Measurements from ENCODE around the gene CLIP4.

The CLIP4 gene

DNA sequence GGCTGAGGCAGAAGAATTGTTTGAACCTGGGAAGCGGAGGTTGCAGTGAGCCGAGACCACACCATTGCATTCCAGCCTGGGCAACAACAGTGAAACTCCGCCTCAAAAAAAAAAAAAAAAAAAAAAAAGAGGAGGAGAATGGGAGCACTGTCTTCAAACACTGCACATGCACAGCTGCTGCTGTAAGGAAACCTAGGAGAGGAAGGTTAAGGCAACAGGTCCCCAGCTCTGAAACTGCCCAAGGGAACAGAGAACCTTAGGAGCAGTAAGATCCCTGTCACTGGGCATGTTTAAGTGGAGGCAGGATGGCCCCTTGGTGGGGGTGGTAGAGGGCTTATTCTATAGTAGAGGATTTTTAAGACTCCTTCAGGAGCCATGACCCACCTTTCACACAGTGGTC lies 111.2 kb downstream of the CLIP4 start:
- no peak for DNase-seq
- peaks cover 10% of the 10 kb centered on the region for H4K20me1 ChIP-seq (ENCODE audit: insufficient read depth, low read length)
- H3K9me3 ChIP-seq (ENCODE audit: insufficient read depth, low read length, severe bottlenecking), result no peaks in the 10 kb centered on the region
- no peak overlapping the region for H3K4me3 ChIP-seq (ENCODE audit: low read depth in 1 of 2, low read length in 2 of 2)
- TF ChIP-seq, protein P1, sequence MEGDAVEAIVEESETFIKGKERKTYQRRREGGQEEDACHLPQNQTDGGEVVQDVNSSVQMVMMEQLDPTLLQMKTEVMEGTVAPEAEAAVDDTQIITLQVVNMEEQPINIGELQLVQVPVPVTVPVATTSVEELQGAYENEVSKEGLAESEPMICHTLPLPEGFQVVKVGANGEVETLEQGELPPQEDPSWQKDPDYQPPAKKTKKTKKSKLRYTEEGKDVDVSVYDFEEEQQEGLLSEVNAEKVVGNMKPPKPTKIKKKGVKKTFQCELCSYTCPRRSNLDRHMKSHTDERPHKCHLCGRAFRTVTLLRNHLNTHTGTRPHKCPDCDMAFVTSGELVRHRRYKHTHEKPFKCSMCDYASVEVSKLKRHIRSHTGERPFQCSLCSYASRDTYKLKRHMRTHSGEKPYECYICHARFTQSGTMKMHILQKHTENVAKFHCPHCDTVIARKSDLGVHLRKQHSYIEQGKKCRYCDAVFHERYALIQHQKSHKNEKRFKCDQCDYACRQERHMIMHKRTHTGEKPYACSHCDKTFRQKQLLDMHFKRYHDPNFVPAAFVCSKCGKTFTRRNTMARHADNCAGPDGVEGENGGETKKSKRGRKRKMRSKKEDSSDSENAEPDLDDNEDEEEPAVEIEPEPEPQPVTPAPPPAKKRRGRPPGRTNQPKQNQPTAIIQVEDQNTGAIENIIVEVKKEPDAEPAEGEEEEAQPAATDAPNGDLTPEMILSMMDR (IDR thresholded peaks at IDR 0.05; ENCODE audit: borderline replicate concordance, extremely low read depth, low read length, poor library complexity, severe bottlenecking), result no peak
- no peak for TF ChIP-seq EZH2 (IDR thresholded peaks at IDR 0.05; ENCODE audit: borderline replicate concordance, low read depth, low read length, severe bottlenecking)
- H3K9ac ChIP-seq (ENCODE audit: low read depth, low read length), result no peak overlapping the region
- no peaks in the 10 kb centered on the region for H3K4me1 ChIP-seq (ENCODE audit: insufficient read depth, low read length)
- H3K27me3 ChIP-seq (ENCODE audit: insufficient read depth, low read length, poor library complexity), result peaks cover 11% of the 10 kb centered on the region
- H3K4me2 ChIP-seq (ENCODE audit: insufficient read depth, low read length), result no peak overlapping the region
- no peak for ATAC-seq (ENCODE audit: insufficient read depth, low read depth)
- no peaks in the 10 kb centered on the region for H3K79me2 ChIP-seq (ENCODE audit: insufficient read depth, low read length)
- H3K36me3 ChIP-seq (ENCODE audit: insufficient read depth, low read length), result no peaks in the 10 kb centered on the region
- H2AFZ ChIP-seq (ENCODE audit: low read depth, low read length), result no peak overlapping the region
- H3K27ac ChIP-seq (ENCODE audit: low read length), result no peak overlapping the region

DNA sequence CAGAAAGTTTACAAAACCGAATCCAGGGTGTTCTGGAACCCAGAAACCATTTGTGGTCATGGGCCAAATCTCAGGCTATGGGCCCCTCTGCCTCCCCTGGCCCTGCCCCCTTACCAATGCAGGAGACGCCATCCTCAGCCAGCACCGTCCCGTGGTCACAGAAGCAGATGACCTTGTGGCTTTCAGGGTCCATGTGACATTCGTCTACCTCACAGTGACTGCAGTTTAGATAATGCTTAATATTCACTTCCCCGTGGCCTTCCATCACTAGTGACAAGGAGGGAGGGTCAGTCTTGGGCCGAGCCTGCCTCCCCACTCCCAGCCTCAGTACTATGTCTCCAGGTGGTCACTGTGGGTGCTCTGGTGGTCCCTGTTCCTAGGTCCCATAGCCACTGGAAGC lies 111.6 kb downstream of the CLIP4 start:
- Histone ChIP-seq H3K4me3 (ENCODE audit: low read depth in 1 of 2, low read length in 2 of 2) (no peak overlapping the region), H3K9ac (ENCODE audit: low read depth, low read length) (no peak overlapping the region), H2AFZ (ENCODE audit: low read depth, low read length) (no peak overlapping the region), H3K4me1 (ENCODE audit: insufficient read depth, low read length) (no peaks in the 10 kb centered on the region), H3K27ac (ENCODE audit: low read length) (no peak overlapping the region), H3K9me3 (ENCODE audit: insufficient read depth, low read length, severe bottlenecking) (no peaks in the 10 kb centered on the region), H3K79me2 (ENCODE audit: insufficient read depth, low read length) (no peaks in the 10 kb centered on the region), H3K4me2 (ENCODE audit: insufficient read depth, low read length) (no peak overlapping the region), H3K36me3 (ENCODE audit: insufficient read depth, low read length) (no peaks in the 10 kb centered on the region), H4K20me1 (ENCODE audit: insufficient read depth, low read length) (peaks cover 10% of the 10 kb centered on the region), H3K27me3 (ENCODE audit: insufficient read depth, low read length, poor library complexity) (peaks cover 11% of the 10 kb centered on the region)
- no peak for DNase-seq
- TF ChIP-seq, protein P1 (IDR thresholded peaks at IDR 0.05; ENCODE audit: borderline replicate concordance, extremely low read depth, low read length, poor library complexity, severe bottlenecking), result no peak
- no peak for TF ChIP-seq EZH2 (IDR thresholded peaks at IDR 0.05; ENCODE audit: borderline replicate concordance, low read depth, low read length, severe bottlenecking)
- ATAC-seq (ENCODE audit: insufficient read depth, low read depth), result no peak

DNA sequence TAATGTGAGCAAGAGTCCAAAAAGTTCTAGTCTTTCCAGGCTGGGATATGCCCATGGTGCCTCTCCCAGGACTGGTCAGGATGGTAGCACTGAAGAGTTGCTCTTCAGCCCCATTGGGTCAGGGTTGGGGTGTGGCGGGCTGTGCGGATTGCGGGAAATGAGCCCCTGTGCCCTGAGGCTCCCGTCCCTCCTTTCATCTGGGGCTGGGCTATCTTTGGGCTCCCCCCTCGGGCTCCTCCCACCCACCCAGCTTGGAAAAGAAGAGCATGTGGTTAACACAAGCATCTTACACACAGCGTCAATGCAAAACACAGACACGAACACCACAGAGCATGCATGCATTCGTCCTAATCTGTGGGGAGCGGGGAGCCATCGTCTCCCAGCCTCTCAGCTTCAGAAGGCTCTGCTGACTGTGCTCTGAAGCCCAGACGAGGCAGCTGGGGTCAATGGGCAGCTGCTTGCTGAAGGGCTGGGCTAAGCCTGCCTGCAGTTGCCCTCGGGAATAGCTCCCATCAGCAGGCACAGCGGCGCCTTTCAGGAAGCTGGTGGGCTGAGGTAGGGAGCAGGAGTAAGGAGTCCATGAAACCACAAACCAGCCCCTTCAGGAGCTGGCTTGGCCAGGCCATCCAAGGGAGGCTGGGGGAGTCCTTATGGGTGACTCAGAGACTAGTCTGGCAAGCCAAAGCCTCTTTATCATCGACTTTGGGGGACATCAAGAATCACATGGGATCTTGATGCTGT lies 112.9 kb downstream of the CLIP4 start:
- peaks cover 11% of the 10 kb centered on the region for H3K27me3 ChIP-seq (ENCODE audit: insufficient read depth, low read length, poor library complexity)
- no peak overlapping the region for H3K4me3 ChIP-seq (ENCODE audit: low read depth in 1 of 2, low read length in 2 of 2)
- H3K9me3 ChIP-seq (ENCODE audit: insufficient read depth, low read length, severe bottlenecking), result no peaks in the 10 kb centered on the region
- H3K79me2 ChIP-seq (ENCODE audit: insufficient read depth, low read length), result no peaks in the 10 kb centered on the region
- H3K36me3 ChIP-seq (ENCODE audit: insufficient read depth, low read length), result no peaks in the 10 kb centered on the region
- TF ChIP-seq, protein P1 (IDR thresholded peaks at IDR 0.05; ENCODE audit: borderline replicate concordance, extremely low read depth, low read length, poor library complexity, severe bottlenecking), result no peak
- TF ChIP-seq EZH2 (IDR thresholded peaks at IDR 0.05; ENCODE audit: borderline replicate concordance, low read depth, low read length, severe bottlenecking), result no peak
- H3K4me1 ChIP-seq (ENCODE audit: insufficient read depth, low read length), result no peaks in the 10 kb centered on the region
- ATAC-seq (ENCODE audit: insufficient read depth, low read depth), result no peak
- H2AFZ ChIP-seq (ENCODE audit: low read depth, low read length), result no peak overlapping the region
- no peak for DNase-seq
- no peak overlapping the region for H3K9ac ChIP-seq (ENCODE audit: low read depth, low read length)
- peaks cover 10% of the 10 kb centered on the region for H4K20me1 ChIP-seq (ENCODE audit: insufficient read depth, low read length)
- no peak overlapping the region for H3K4me2 ChIP-seq (ENCODE audit: insufficient read depth, low read length)
- H3K27ac ChIP-seq (ENCODE audit: low read length), result no peak overlapping the region

Measured in DND-41 (cell line).